ENCODE data around the gene NT5C2.

NT5C2 gene

DNA sequence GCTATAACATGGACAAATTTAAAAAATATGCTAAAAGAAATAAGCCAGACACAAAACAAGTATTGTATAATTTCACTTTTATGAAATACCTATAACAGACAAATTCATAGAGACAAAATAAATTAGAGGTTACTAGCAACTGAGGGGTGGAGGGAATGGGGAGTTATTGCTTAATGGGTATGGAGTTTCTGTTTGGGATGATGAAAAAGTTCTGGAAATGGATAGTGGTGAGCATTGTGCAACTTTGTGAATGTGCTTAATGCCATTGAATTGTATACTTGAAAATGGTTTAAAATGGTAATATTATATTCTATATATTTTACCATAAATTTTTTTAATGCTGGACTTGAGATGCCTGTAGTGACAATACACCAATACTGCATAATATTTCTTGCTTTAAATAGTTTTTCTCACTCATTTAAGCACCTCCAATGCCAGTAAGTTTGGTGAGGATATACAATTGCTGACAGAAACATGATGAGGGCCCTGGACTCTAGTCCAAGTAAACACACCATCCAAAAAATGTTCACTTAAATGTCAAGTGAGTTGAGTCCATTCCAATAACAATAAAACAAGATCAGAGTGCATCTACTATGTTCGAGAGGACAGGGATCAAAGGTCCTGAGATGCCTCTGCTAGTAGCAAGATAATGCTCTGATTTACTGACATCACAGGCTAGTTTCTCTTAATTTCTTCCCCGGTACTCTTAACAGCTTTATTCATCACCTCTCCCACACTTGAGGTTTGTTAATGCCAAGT, 71.9 kb downstream of the NT5C2 start:
- DNase-seq, result no peak

DNA sequence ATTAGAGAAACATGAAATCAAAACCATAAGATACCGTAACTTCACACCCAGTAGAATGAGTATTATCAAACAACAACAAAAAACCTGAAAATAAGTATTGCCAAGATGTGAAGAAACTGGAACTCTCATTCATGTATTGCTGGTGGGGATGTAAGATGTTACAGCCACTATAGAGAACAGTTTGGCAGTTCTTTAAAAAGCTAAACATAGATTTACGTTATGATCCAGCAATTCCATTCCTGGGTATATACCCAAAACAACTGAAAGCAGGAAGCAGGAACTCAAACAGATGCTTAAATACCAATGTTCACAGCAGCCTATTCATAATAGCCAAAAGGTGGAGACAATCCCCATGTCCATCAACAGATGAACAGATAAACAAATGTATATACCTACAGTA, 72.5 kb downstream of the NT5C2 start:
- DNase-seq, result no peak

DNA sequence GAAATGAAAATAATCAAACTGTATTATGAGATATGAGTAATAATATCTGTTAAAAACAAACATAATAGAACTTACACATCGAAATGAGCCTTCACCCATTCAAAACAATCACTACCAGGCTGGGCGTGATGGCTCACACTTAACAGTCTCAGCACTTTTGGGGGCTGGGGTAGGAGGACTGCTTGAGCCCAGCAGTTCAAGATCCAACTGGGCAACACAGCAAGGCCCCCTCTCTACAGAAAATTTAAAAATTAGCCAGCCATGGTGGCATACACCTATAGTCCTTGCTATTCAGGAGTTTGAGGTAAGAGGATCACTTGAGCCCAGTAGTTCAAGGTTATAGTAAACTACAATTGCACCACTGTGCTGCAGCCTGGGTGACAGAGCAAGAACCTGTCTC, 75.8 kb downstream of the NT5C2 start:
- DNase-seq, result no peak

DNA sequence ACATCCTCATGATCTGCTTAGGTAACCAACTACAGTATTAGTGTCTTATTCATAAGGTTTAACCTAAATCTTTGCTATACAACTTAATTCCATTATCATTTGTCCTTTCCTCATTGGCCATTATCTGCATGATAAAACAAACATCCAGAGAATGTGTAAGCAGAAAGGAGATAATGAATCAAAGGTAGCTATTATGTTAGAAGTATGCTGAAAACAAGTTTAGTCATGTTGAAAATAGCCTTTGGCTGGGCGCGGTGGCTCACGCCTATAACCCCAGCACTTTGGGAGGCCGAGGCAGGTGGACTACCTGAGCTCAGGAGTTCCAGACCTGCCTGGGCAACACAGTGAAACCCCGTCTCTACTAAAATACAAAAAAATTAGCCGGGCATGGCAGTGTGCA, 78.2 kb downstream of the NT5C2 start:
- no peak for DNase-seq

DNA sequence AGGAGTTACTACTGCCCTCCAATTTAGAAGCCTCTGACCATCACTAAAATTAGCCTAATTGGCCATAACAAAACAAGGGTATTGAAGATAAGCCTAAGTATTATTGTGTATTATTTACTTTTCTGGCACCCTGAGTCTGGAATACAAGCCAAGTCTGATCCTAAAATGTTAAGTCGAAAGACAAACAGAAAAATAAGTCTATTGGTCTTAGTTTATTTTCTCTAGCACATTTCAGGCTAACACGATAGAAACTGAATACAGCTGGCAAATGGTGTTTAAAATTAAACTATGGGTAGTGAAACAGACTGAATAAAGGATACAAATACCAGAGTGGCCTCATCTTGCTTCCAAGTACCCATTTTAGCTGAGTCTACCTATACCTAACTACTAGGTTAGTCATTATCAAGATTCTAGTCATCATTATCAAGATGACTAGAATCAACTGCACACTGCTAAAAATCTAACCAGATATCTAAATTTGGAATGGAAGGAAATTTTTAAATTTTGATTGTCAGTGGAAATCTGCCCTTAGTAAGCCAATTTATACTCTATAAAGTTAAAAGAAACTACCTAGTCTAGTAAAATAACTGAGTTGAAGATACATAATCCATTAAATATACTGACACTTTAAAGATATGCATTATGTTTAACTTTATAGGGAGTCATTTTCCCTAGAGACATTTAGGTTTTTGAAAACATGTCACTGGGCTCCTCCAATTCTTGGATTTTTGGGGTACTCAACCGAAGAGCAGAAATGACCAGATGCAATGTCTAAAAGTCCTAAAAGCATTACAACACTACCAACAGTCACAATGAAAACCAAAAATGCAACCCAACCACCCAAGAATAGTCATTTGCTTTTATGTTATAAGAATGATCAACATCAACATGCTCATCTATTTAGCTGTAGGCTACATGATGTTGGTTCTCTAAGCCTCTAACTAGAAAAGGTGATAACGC, 80.9 kb downstream of the NT5C2 start:
- DNase-seq, result no peak

DNA sequence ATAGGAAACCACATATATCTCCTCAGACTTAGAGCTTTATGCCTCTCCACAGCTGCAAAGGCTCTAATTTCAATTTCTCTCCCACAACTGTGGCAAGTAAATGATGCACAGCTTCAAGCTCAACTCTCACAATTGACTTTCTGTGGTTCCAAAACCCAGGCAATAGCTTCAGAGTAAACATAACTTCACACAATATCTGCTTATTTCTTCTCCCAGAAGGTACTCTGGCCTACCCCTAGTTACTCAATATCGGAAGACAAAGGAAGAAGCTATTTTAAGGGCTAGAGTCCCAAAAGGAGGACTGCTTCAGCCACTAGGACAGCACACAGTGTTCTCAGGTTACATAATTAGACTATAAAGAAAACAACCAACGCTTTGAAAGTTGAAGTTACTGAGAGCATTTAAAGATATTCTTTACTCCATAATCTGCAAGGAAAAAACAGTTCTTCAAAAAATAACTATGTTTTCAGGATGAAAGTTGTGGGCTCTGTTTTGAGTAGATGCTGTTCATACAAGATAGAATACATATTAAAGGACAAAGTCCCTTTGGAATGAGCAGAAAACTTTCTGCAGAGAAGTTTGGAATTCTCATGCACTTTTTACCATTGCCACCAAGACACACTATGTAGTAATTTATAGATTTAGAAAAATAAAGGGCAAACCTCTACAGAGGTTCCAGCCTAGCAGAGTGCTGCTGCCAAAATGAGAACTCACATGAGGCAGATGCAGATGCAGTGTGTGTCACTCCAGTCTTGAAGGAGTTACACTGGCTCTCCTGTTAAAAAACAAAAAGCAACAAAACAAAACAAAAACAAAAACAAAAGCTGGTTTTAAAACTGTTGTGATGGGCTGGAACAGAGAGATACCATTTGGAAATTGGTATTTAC, 81.8 kb downstream of the NT5C2 start:
- DNase-seq, result no peak

DNA sequence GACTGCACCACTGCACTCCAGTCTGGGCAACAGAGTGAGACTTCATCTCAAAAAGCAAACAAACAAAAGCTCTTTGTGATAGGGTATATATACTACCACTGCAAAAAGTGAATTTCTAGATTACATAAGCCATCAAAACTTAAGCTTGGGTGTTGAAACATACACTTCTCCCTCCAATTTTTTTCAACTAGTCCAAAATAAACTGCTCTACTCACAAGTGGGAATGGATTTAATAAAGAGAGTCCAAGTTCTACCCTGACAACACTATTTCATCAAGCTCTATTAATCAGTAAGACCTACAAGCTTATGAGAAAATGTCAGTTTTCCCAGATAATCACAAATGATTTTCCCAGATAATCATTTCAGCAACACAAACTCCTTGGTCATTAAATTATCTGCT, 82.7 kb downstream of the NT5C2 start:
- no peak for DNase-seq

DNA sequence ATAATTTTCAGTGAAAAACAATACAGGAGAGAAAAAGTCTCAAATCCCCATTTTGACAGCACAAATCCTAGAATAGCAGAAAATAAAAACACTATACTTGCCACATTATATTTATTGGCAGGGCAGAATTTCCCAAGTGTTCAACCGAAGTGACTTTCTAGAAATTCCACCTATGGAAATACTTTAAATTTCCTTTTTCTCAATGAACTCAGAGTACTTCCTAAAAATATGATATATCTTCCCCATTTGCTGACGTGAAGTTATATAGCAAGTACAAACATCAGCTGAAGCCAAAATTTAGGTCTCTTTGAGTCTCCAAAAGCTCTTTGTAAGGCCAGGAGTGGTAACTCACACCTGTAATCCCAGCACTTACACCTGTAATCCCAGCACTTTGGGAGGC, 83.3 kb downstream of the NT5C2 start:
- no peak for DNase-seq

DNA sequence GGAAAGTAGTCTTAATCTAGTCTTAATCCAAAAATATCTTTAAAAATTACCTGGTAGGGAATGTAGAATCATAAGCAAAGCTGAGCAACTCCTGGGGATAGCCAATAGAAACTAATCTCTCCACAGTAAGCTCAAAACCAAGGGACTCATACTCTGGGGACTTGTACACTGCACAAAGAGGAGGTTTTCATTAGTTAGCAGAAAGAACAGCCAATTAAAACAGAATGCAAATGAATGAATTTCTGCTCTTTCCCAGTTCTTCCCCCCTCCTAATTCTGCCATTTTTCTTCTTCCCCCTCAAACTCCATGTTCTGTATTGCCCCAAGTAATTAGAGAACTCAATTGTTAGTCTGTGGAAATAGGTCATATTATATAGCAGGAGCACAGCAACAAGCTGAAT, 86.5 kb downstream of the NT5C2 start:
- DNase-seq, result no peak

DNA sequence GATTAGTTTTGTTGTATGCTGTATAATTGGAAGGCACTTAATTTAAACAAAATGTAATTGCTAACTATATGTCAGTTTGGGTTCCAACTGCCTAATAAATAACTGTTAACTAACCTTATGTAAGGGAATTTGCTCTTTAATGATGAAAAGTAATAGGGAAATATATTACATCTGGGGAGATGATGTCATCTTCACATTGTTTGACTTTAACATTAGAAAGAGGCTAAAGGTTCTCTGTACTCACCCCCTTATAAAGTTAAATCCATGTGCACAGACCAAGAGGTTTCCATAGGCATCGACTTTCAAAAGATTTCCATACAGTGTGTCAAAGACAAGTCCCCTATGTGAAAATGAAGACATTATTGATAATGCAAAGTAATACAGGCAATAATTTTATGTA, 87.6 kb downstream of the NT5C2 start:
- no peak for DNase-seq

DNA sequence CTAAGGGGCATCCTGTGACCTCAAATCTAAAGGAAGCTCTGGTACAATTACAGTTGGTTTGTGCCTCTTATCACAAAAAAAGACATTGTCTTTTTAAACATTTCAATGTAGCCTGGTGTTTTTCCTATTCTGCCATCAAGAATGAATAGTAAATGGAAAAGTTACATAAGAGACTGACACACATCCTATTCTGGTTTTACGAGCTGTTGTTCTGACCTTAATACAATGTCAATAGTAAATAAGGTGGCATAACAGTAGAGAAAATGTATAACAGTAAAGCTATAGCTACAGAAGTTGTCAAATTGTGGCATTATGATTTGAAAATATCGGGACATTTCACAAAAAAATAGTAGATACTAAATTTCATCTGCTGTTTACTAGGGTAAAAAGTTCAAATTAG, 88.4 kb downstream of the NT5C2 start:
- no peak for DNase-seq

DNA sequence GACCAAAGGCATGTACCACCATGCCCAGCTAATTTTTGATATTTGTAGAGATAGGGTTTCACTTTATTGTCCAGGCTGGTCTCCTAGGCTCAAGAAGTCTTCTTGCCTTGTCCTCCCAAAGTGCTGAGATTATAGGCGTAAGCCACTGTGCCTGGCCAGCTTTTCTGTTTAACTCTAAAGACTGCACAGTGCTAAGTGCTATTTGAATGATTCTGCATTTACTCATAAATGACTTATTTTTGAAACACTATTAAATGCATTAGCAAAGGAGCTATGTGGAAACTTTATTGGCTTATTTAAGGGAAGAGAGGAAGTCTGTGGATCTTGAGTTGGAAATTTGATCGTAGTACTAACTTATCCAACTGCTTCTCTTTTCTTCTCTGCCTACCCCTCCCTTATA, 89.1 kb downstream of the NT5C2 start:
- DNase-seq, result no peak

DNA sequence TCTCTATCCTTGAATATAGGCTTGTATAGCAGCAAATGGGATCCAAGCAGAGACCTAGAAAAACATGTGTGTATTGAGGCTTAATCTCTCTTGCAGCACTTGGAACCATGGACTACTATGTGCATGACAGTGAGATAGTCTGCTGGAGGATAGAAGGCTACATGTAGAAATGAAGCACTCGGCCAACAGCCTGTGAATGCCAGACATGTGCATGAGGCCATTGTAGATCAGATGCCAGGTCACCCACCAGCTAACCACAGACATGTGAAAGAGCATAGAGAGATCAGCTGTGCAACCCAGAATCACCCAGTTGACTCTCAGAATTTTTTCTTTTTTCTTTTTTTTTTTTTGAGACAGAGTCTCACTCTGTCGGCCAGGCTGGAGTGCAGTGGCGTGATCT, 90.9 kb downstream of the NT5C2 start:
- DNase-seq, result no peak

DNA sequence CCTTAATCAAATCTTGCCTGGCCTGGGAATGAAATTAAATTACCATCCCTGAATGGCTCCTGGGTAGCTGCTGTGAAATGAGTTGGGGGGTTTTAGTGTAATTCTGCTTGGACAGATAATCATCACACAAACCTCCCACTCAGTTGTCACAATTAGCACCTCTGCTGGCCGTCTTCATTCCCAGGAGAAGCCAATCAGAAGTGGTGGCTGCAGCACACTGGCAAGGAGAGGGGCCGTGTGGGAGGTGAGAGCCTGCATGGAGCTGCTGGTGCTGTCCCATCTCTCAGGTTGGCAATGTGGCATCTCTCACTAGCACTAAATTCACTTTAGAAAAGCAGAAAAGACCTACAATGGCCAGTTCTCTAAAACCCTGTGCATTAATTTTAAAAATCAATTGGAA, 92.5 kb downstream of the NT5C2 start:
- DNase-seq, result no peak

DNA sequence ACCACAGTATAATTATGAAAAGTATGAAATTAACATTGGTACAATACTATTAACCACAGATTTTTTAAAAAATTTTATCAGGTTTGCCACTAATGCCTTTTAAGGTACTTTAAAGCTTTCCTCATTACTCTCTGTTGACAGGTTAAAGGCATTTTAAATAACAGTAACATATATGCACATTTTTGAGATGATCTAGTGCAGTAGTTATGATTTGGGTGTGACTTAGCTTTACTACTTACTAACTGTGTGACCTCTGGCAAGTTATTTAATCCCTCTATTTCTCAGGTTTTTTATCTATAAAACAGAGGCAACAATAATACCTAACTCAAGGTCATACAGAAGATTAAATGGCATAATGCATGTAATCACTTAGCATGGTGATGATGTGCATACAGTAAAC, 94.8 kb downstream of the NT5C2 start:
- no peak for DNase-seq

DNA sequence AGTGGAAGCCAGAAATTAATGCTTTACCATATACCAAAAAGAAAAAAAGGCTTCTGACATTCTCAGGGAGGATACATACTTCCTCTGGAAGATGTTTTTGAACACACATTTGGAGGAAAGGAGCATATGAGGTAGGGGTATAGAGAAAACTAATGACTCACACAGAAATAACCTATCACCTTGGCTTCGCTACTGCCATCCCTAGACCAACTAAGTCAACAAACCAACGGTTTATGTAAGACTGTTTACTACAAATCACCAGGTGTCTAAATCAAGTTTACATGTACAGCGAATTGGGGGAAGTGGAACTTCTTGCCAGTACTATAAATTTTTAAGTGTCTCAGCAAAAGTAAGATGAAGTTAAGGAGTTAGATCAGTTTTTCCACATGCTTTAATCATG, 96.9 kb downstream of the NT5C2 start:
- no peak for DNase-seq

DNA sequence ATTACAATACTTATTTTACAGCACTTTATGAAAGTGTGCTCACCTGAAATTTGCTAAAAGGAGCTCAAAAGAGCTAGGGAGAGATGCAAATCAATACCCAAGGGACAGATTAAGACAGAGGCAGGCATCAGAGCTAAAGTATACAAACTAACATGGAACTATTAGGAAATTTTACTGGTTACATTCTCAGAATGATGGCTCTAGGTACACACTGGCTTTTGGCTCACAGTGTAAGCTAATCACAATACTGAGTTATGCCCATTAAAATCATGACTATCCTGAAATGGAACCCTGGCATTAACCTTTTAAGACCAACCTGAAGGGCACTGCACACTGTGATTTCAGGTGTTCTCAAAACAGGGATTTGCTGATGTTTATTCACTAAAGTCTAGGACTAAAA, 98.1 kb downstream of the NT5C2 start:
- no peak for DNase-seq

DNA sequence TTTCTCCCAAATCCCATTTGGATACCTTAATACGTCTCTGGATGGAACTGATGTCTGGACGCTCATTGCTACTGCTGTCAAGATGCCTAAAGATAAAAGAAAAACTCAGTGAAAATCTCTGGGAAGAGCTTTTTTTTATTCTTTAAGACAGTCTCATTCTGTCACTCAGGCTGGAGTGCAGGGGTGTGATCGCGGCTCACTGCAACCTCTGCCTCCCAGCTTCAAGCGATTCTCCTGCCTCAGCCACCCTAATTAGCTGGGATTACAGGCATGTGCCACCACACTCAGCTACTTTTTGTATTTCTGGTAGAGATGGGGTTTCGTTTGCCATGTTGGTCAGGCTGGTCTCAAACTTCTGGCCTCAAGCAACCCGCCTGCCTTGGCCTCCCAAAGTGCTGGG, 102.2 kb downstream of the NT5C2 start:
- DNase-seq, result no peak

DNA sequence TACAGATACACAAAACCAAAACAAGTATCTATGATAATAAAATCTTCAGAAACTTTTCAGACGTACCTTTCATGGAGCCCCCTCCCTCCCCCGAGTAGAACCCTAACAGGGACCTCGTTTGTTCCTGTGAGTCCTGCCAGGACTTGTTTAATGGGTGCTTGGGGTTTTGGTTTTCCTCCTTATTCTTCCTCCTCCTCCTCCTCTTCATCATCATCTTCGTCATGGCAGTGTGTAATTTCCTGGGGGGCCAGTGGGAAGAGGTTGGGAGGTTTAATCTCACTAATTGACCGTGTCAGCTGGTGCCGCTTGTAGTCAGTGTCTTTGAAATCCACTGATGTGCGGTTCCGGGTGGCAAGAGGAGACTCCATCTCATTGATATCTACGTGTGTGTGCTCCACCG, 103.6 kb downstream of the NT5C2 start:
- no peak for DNase-seq

DNA sequence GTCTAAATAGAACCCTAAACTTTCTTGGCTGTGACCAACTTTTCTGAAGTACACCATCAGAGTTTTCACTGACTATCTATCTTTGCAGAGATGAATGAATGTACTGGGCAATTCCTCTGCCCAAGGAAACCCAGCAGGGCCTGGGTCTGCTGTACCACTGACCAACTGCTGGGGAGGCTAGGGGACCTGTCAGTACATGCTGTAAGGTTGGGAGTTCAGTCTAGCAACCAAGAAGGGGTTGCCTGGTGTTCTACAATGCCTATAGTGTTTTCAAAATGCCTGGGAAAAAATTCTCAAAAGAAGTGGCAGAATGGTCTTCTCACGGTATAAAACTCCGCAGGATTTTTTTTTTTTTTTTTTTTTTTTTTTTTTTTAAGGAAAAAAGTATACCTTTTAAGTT, 106.3 kb downstream of the NT5C2 start:
- no peak for DNase-seq

DNA sequence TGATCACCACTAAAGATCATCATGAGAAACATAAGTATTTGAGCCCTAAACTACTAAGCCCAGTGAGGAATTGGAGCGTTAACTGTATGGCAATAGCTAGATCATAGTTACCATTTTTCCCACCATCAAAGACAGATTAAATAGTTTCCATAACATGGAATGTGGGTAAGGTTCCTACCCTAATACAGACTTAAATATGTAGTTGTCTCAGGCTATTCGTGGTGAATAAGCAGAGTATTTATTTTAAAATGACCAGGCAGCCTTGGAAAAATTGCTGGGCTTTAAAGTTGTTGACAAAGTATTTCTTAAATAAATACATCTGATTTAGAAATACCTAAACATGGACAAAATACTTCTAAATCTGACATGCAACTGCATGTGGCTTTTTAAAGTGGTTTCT, 106.8 kb downstream of the NT5C2 start:
- no peak for DNase-seq

DNA sequence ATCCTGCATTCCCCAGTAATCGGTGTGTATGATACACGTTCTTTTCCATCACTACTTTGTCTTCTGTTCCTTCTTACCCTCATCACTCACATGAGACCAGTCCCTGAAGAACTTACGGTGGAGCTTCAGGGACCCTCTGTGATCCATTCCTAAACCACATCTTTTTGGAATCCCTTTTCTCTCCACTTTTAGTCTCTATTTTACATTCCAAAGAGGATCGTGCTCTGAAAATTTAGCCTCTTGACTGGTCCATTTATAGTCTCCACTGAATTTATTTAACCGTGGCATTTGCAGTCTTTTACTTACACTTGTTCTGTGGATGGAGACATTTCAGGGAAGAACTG, 109.1 kb downstream of the NT5C2 start:
- no peak for DNase-seq

DNA sequence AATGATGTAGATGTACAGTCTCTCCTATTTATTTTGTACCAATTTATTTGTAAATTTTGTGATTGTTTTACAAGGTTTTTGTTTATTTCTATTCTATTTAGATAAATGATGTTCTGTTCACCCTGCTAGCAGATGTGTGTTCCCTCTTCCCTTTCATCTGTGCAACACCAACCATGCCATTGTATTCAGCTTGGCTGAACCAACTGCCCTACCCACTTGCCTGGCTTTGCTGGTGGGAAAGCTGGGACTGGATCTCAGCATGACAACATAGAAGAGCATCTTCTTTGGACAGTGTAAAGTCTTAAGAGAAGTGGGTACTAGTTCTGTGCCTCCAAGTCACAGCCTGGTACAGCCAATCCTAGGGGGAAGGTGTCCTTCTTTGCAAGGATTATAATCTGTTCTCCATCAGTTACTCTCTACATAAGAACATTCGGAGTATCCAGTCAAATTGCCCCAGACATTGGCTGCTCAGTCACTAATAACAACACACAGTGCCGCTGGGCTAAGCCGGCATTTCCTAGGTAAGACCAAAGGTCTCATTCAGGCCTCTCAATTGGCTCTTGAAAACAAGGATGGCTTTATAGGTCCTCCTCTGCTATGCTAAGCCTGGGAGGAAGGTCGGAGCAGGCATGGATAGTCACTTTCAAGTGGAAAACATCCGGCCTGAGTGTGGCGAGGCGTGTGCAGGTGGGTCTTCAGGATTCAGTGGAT, 109.7 kb downstream of the NT5C2 start:
- DNase-seq, result no peak
